ENCODE measurements around the gene SERP2.

Gene SERP2

DNA sequence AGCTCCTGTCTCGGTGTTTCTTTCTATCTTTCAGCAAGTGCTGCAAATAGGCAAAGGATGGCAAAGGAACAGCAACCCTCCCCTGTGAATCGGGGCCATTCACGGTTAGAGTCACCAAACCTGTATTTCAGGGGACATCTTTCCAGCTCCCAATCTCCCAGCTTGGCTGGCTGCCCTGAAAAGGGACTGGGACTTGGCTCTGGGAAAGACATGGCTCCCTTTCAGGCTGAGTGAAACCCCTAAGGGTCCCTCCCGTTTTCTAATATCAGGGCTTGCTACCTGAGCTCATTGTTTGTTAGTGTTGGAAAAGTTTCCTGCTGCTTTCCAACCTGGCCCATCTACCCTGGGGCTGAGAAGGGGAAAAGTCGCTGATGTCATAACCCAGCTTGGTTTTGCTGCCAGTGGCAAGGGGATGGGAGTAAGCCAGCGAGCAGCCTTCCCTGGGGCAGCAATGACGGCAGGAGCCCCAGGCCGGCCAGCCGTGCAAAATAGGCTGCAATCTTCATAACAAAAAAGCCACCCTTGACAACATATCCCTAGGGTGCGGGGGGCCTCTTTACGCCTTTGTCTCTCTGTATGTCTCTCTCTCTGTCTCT lies 29.9 kb downstream of the SERP2 start:
- Histone ChIP-seq H3K36me3 (ENCODE audit: insufficient read depth, insufficient read length, low read length) (no peaks in the 10 kb centered on the region), H3K9ac (ENCODE audit: insufficient read length, low read depth) (peak overlapping the region; percentile 51), H3K4me3 (ENCODE audit: insufficient read length, low read depth) (peak overlapping the region; percentile 15), H3K9me3 (ENCODE audit: insufficient read depth, low read length) (no peaks in the 10 kb centered on the region), H3K4me1 (ENCODE audit: insufficient read depth, insufficient read length) (peaks cover 12% of the 10 kb centered on the region), H3K27me3 (ENCODE audit: insufficient read depth, insufficient read length) (no peaks in the 10 kb centered on the region)
- TF ChIP-seq ZNF274 (IDR thresholded peaks at IDR 0.05; ENCODE audit: low read depth, low read length) = no peak
- peak; percentile 40 for TF ChIP-seq YY1 (IDR thresholded peaks at IDR 0.05; ENCODE audit: insufficient read depth, insufficient read length)
- DNase-seq (ENCODE audit: low read depth, low spot score) = no peak

DNA sequence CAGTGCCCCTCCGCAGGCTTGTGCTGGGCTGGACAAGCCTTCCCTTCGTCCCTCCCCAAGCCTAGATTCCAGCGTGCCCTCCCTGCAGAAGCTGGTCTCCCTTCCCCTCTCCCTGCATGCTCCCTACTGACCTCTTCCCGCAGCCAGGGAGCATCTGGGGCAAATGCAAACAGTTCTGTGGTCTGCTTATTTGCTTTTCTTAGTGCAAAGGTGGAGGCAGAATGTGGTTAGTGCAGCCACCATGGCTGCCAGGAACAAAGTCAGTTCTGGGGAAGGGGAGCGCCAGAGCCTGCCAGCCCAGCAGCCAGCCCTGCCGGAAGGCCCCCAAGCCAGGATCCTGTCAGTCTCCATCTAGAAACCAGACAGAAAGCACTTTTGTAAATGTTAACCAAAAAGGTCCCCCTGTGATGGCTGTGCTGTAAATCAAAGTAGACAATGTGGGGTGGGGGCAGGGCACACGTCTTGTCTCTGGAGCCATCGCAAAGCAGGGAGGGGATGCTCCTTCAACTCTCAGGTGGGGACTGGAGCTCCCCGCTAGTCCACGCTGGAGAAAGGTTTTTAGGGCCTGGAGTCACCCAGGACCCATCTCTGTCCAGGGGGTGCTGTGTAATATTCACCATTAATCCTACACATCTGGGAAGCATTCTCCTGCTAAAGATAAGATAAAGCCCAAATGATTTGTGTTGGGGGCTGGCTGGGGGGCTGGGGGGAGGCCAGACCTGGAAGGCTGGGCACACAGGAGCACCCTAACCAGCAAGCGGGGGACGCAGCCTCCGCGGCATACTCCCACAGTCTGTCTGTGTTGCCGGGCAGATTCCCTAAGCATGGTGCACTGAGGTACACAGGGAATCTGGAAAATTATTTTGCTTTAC lies 30.9 kb downstream of the SERP2 start:
- H3K27me3 ChIP-seq (ENCODE audit: insufficient read depth, insufficient read length) = no peaks in the 10 kb centered on the region
- TF ChIP-seq YY1 (IDR thresholded peaks at IDR 0.05; ENCODE audit: insufficient read depth, insufficient read length) (no peak), ZNF274 (IDR thresholded peaks at IDR 0.05; ENCODE audit: low read depth, low read length) (no peak), SUZ12 (IDR thresholded peaks at IDR 0.05; ENCODE audit: extremely low read depth, insufficient read depth, insufficient read length) (no peak)
- peaks cover 15% of the 10 kb centered on the region for H3K4me1 ChIP-seq (ENCODE audit: insufficient read depth, insufficient read length)
- H3K36me3 ChIP-seq (ENCODE audit: insufficient read depth, insufficient read length, low read length) = no peaks in the 10 kb centered on the region
- H3K9me3 ChIP-seq (ENCODE audit: insufficient read depth, low read length) = no peaks in the 10 kb centered on the region
- DNase-seq (ENCODE audit: low read depth, low spot score) = no peak
- peak overlapping the region; percentile 28 for H3K4me3 ChIP-seq (ENCODE audit: insufficient read length, low read depth)
- H3K9ac ChIP-seq (ENCODE audit: insufficient read length, low read depth) = peak overlapping the region; percentile 74

DNA sequence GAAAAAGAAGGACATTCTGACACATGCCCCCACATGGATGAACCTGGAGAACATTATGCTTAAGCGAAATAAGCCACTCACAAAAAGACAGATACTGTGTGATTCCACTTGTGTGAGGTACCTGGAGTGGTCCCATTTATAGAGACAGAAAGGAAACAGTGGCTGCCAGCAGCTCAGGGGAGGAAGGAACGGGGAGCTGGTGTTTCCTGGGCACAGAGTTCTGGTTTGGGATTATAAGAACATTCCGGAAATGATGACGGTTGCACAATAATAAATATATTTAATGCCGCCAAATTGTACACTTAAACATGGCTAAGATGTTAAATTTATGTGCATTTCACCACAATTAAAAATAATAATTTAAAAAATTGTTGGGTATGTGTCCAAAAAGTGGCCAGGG lies 33.0 kb downstream of the SERP2 start:
- Histone ChIP-seq H3K27me3 (ENCODE audit: insufficient read depth, insufficient read length) (no peaks in the 10 kb centered on the region), H3K9me3 (ENCODE audit: insufficient read depth, low read length) (no peaks in the 10 kb centered on the region), H3K36me3 (ENCODE audit: insufficient read depth, insufficient read length, low read length) (no peaks in the 10 kb centered on the region), H3K9ac (ENCODE audit: insufficient read length, low read depth) (no peak overlapping the region), H3K4me1 (ENCODE audit: insufficient read depth, insufficient read length) (peaks cover 18% of the 10 kb centered on the region), H3K4me3 (ENCODE audit: insufficient read length, low read depth) (no peak overlapping the region)
- no peak for TF ChIP-seq ZNF274 (IDR thresholded peaks at IDR 0.05; ENCODE audit: low read depth, low read length)
- no peak for TF ChIP-seq YY1 (IDR thresholded peaks at IDR 0.05; ENCODE audit: insufficient read depth, insufficient read length)
- no peak for TF ChIP-seq SUZ12 (IDR thresholded peaks at IDR 0.05; ENCODE audit: extremely low read depth, insufficient read depth, insufficient read length)
- DNase-seq (ENCODE audit: low read depth, low spot score) = no peak

DNA sequence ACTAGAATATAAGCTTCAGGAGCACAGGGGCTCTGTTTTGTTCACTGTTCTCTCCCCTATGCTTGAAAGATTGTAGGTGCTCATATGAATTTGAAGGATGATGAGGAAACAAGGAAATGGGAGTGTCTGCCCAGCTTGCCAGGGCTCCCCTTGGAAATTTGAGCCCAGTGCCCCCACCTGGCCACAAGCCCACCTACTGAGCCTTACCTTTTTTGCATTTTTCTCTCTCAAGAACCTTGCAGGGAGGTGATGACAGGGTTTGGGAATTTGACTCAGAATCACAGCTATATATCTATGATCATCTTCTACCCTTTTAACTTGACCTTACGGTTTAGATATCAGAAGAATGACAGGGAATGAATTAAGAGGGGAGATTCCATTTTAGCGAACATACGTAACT lies 33.8 kb downstream of the SERP2 start:
- Histone ChIP-seq H3K4me1 (ENCODE audit: insufficient read depth, insufficient read length) (peaks cover 16% of the 10 kb centered on the region), H3K9me3 (ENCODE audit: insufficient read depth, low read length) (no peaks in the 10 kb centered on the region), H3K4me3 (ENCODE audit: insufficient read length, low read depth) (no peak overlapping the region), H3K9ac (ENCODE audit: insufficient read length, low read depth) (no peak overlapping the region), H3K36me3 (ENCODE audit: insufficient read depth, insufficient read length, low read length) (no peaks in the 10 kb centered on the region), H3K27me3 (ENCODE audit: insufficient read depth, insufficient read length) (no peaks in the 10 kb centered on the region)
- no peak for TF ChIP-seq ZNF274 (IDR thresholded peaks at IDR 0.05; ENCODE audit: low read depth, low read length)
- TF ChIP-seq YY1 (IDR thresholded peaks at IDR 0.05; ENCODE audit: insufficient read depth, insufficient read length) = no peak
- TF ChIP-seq SUZ12 (IDR thresholded peaks at IDR 0.05; ENCODE audit: extremely low read depth, insufficient read depth, insufficient read length) = no peak
- DNase-seq (ENCODE audit: low read depth, low spot score) = no peak

DNA sequence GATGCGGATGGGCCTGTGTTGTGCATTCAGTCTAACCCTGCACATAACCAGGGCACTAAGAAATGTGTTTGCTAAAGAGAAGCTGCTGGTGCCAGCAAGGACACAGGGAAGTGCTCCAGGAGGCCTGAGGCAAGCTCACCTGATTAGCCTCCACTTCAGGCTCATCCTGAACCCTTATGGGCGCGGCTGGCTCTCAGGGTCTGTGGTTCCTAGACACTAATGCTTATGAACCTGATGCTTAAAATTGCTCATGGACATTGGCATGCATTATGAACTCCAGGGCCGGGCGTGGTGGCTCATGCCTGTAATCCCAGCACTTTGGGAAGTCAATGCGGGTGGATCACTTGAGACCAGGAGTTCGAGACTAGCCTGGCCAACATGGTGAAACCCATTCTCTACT lies 34.3 kb downstream of the SERP2 start:
- peaks cover 12% of the 10 kb centered on the region for H3K4me1 ChIP-seq (ENCODE audit: insufficient read depth, insufficient read length)
- H3K36me3 ChIP-seq (ENCODE audit: insufficient read depth, insufficient read length, low read length) = no peaks in the 10 kb centered on the region
- H3K9me3 ChIP-seq (ENCODE audit: insufficient read depth, low read length) = no peaks in the 10 kb centered on the region
- no peak overlapping the region for H3K4me3 ChIP-seq (ENCODE audit: insufficient read length, low read depth)
- H3K9ac ChIP-seq (ENCODE audit: insufficient read length, low read depth) = no peak overlapping the region
- no peaks in the 10 kb centered on the region for H3K27me3 ChIP-seq (ENCODE audit: insufficient read depth, insufficient read length)
- DNase-seq (ENCODE audit: low read depth, low spot score) = no peak
- no peak for TF ChIP-seq SUZ12 (IDR thresholded peaks at IDR 0.05; ENCODE audit: extremely low read depth, insufficient read depth, insufficient read length)
- no peak for TF ChIP-seq ZNF274 (IDR thresholded peaks at IDR 0.05; ENCODE audit: low read depth, low read length)
- TF ChIP-seq YY1 (IDR thresholded peaks at IDR 0.05; ENCODE audit: insufficient read depth, insufficient read length) = no peak

DNA sequence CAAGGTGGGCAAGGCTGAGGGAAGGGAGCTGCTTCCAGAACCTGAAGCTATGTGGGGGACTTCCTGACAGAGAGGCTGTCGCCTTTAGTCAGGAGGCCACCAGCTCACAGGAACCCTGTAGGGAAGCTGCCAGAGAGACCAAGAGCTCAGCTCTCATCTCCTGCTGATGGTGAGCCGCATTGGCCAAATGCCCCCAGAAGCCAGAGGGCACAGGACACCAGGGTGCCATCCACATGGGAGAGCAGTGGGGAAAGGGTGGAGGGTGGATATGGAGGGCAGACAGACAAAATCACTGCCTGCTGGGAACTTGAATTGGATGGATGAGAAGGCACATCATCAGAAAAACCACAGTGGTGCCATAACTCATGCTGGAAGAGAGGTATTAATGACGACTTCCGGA lies 36.0 kb downstream of the SERP2 start:
- TF ChIP-seq YY1 (IDR thresholded peaks at IDR 0.05; ENCODE audit: insufficient read depth, insufficient read length) = no peak
- no peak for TF ChIP-seq ZNF274 (IDR thresholded peaks at IDR 0.05; ENCODE audit: low read depth, low read length)
- no peak for TF ChIP-seq SUZ12 (IDR thresholded peaks at IDR 0.05; ENCODE audit: extremely low read depth, insufficient read depth, insufficient read length)
- no peak for DNase-seq (ENCODE audit: low read depth, low spot score)
- Histone ChIP-seq H3K4me3 (ENCODE audit: insufficient read length, low read depth) (no peak overlapping the region), H3K9ac (ENCODE audit: insufficient read length, low read depth) (no peak overlapping the region), H3K9me3 (ENCODE audit: insufficient read depth, low read length) (no peaks in the 10 kb centered on the region; the same call in 1 of the 2 replicates), H3K36me3 (ENCODE audit: insufficient read depth, insufficient read length, low read length) (no peaks in the 10 kb centered on the region), H3K27me3 (ENCODE audit: insufficient read depth, insufficient read length) (no peaks in the 10 kb centered on the region), H3K4me1 (ENCODE audit: insufficient read depth, insufficient read length) (peaks cover 9% of the 10 kb centered on the region)

DNA sequence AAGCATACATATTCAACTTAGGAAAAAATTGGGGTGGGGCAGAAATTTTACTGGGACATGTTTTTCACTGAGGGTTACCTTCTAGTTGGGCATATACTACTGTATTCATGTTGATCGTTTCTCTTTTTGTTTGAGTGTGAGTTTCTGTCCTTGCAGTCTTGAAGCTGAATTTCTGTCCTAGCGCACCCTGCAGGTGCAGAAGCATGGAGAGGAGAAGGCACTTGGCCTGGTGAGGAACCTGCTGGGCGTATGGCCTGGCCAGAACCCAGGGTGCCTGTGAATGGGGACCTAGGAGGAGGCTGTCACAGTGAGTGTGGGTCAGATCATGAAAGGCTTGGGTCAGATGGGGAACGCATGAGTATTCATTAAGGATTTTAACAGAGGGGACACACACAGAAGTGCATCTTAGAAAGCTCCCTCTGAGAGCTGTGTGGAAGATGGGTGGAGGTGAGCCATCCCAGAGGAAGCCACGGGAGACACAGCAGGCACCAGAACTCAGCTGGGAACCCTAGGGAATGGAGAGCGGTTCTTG lies 36.8 kb downstream of the SERP2 start:
- Histone ChIP-seq H3K27me3 (ENCODE audit: insufficient read depth, insufficient read length) (no peaks in the 10 kb centered on the region), H3K36me3 (ENCODE audit: insufficient read depth, insufficient read length, low read length) (no peaks in the 10 kb centered on the region), H3K9me3 (ENCODE audit: insufficient read depth, low read length) (no peaks in the 10 kb centered on the region; the same call in 1 of the 2 replicates), H3K9ac (ENCODE audit: insufficient read length, low read depth) (no peak overlapping the region), H3K4me1 (ENCODE audit: insufficient read depth, insufficient read length) (peaks cover 9% of the 10 kb centered on the region), H3K4me3 (ENCODE audit: insufficient read length, low read depth) (no peak overlapping the region)
- no peak for DNase-seq (ENCODE audit: low read depth, low spot score)
- TF ChIP-seq YY1 (IDR thresholded peaks at IDR 0.05; ENCODE audit: insufficient read depth, insufficient read length) (no peak), ZNF274 (IDR thresholded peaks at IDR 0.05; ENCODE audit: low read depth, low read length) (no peak), SUZ12 (IDR thresholded peaks at IDR 0.05; ENCODE audit: extremely low read depth, insufficient read depth, insufficient read length) (no peak)

Data from NT2/D1 (cell line).